ENCODE measurements around the gene MMP17. TPM values are rescaled to one million over a fixed set of nuclear protein-coding genes. Genes with fewer than 3 reads are reported as not detected.

The MMP17 gene
- total RNA-seq = 0.28 TPM
- 4.2 TPM for polyA plus RNA-seq
- long read RNA-seq, donor 1 = 0 reads
- long read RNA-seq, donor 2 = 0 reads
- long read RNA-seq, donor 3 = 0 reads
- long read RNA-seq, donor 4 = 0 reads
- long read RNA-seq, donor 5 = 0 reads
- long read RNA-seq, donor 6, partial matches to known transcripts = 0 of 1 reads
- long read RNA-seq, donor 6, other reads (novel, unspliced or antisense) = 0 of 1 reads
- long read RNA-seq, donor 7 = 0 reads
- long read RNA-seq, donor 8 = 0 reads
- long read RNA-seq, donor 9 = 0 reads
- long read RNA-seq, donor 10 = 0 reads

DNA sequence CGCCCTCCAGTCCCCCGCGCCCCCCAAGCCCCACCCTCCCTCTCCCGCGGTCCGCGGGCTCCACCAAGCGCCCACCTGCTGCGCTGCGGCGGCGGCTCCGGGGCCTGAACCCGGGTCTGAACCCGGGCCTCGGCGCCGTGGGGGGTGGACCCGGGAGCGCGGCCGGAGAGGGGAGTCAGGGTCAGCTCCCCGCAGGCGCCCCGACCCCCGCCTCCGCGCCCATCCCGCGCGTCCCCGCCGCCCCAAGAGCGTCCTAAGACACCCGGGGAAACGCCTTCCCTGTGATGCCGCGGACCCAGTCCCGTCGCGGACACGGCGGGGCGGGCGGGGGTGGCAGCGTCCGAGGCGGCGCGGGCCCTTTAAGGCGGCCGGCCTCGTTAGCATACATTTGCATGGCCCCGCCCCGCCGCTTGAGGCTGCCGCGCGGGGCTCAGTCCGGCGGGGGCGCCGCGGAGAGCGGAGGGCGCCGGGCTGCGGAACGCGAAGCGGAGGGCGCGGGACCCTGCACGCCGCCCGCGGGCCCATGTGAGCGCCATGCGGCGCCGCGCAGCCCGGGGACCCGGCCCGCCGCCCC, at the start of gene MMP17:
Gene MMP17, plus strand, starts transcription at position 433 of the 574 bp plus-strand sequence. Its CDS starts 102 bp downstream, at position 535.
- peaks cover 0 to 17% of the 10 kb centered on the region in 2 donors for H3K4me1 ChIP-seq (ENCODE audit: control insufficient read depth in 2 of 2, insufficient read depth in 2 of 2, low read length in 2 of 2)
- no peaks in the 10 kb centered on the region for H3K9me3 ChIP-seq (ENCODE audit: control insufficient read depth in 2 of 2, insufficient read depth in 1 of 2, low read length in 1 of 2)
- H3K4me3 ChIP-seq (ENCODE audit: low read length in 2 of 2) = peak within 1 kb of the TSS in 1 of 2 donors; percentile 40
- peak in 2 of 9 donors; percentile 27 to 53 for DNase-seq (ENCODE audit: low read depth in 6 of 9, low spot score in 9 of 9)
- under 1% methylated on average over 86 of the region's 86 CpGs for WGBS
- no peak within 1 kb of the TSS for H3K27ac ChIP-seq (ENCODE audit: low read depth in 1 of 2, low read length in 1 of 2)
- peaks cover 54 to 78% of the 10 kb centered on the region in 2 donors for H3K27me3 ChIP-seq (ENCODE audit: control insufficient read depth in 2 of 2, insufficient read depth in 1 of 2, low read length in 1 of 2)
- H3K36me3 ChIP-seq (ENCODE audit: control insufficient read depth in 2 of 2, insufficient read depth in 2 of 2, low read length in 1 of 2) = no peaks in the 10 kb centered on the region

DNA sequence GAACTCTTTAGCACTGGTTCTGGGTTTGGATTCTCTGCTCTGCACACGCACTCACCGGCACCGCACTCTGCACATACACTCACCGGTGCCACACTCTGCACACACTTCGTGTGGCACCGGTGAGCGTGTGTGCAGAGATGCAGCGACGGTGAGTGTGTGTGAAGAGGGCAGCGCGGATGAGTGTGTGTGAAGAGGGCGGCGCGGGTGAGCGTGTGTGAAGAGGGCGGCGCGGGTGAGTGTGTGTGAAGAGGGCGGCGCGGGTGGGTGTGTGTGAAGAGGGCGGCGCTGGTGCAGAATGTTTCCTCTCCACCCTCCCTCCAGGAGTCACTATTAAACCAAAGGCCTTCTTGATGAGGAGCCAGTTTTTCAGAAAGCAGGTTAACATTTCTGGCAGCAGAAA, 49.2 kb upstream of the MMP17 start:
- H3K4me1 ChIP-seq (ENCODE audit: control insufficient read depth in 2 of 2, insufficient read depth in 2 of 2, low read length in 2 of 2) = peaks cover 3 to 22% of the 10 kb centered on the region in 2 donors
- peaks cover 55 to 56% of the 10 kb centered on the region in 2 donors for H3K36me3 ChIP-seq (ENCODE audit: control insufficient read depth in 2 of 2, insufficient read depth in 2 of 2, low read length in 1 of 2)
- no peaks in the 10 kb centered on the region for H3K9me3 ChIP-seq (ENCODE audit: control insufficient read depth in 2 of 2, insufficient read depth in 1 of 2, low read length in 1 of 2)
- no peaks in the 10 kb centered on the region for H3K27me3 ChIP-seq (ENCODE audit: control insufficient read depth in 2 of 2, insufficient read depth in 1 of 2, low read length in 1 of 2)
- 98% methylated on average over 23 of the region's 23 CpGs for WGBS
- no peak overlapping the region for H3K27ac ChIP-seq (ENCODE audit: low read depth in 1 of 2, low read length in 1 of 2)
- no peak for DNase-seq (ENCODE audit: low read depth in 6 of 9, low spot score in 9 of 9)
- H3K4me3 ChIP-seq (ENCODE audit: low read length in 2 of 2) = no peak overlapping the region

DNA sequence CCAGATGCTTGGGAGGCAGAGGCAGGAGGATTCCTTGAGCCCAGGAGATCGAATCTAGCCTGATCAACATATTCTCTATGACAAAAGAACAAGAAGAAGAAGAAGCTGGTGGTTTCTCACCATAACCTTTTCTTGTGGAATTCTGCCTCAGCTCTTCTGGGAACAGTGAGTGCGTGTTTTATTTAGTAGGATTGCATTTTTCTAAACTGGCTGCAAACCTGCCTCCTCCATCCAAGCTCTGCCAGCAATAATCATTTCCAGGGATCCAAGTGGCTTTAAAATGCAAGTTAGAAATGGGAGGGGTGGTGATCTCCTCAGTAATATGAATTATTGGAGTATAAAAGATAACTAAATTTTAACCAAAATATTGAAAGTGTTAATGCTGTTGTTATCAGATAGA, 46.1 kb upstream of the MMP17 start:
- H3K27me3 ChIP-seq (ENCODE audit: control insufficient read depth in 2 of 2, insufficient read depth in 1 of 2, low read length in 1 of 2) = no peaks in the 10 kb centered on the region
- no peaks in the 10 kb centered on the region for H3K9me3 ChIP-seq (ENCODE audit: control insufficient read depth in 2 of 2, insufficient read depth in 1 of 2, low read length in 1 of 2)
- H3K4me3 ChIP-seq (ENCODE audit: low read length in 2 of 2) = no peak overlapping the region
- peaks cover 59 to 75% of the 10 kb centered on the region in 2 donors for H3K36me3 ChIP-seq (ENCODE audit: control insufficient read depth in 2 of 2, insufficient read depth in 2 of 2, low read length in 1 of 2)
- DNase-seq (ENCODE audit: low read depth in 6 of 9, low spot score in 9 of 9) = no peak
- 98% methylated on average over 2 of the region's 2 CpGs for WGBS
- no peak overlapping the region for H3K27ac ChIP-seq (ENCODE audit: low read depth in 1 of 2, low read length in 1 of 2)
- no peaks in the 10 kb centered on the region for H3K4me1 ChIP-seq (ENCODE audit: control insufficient read depth in 2 of 2, insufficient read depth in 2 of 2, low read length in 2 of 2)

DNA sequence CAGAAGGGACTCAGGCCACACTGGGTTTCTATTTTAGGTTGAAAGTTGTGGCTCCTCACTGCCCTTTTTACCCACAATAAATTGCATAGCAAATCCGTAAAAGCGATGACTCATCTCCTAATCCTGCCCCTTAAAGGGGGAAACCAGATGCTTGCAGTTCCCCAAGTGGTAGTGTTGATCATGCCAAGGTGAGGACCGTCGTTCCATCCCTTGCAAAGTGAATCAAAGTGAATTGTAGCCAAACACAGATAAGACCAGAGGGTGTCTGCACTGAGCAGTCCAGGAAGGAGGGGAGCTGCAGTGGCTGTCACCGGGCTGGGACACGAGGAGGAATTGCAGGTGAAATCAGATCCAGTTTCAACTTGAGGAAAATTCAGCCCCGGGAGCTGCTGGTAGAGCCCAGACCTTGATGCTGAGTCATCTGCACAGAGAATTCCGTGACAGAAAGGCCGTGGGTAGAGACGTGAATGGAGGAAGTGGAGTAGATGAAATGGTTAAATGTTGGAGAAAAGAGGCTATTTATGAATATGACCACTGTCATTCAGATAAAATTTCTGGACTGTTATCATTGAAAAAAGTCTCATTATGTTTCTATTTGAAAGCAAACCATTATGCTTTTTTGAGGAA, 44.2 kb upstream of the MMP17 start:
- no peaks in the 10 kb centered on the region for H3K27me3 ChIP-seq (ENCODE audit: control insufficient read depth in 2 of 2, insufficient read depth in 1 of 2, low read length in 1 of 2)
- H3K4me1 ChIP-seq (ENCODE audit: control insufficient read depth in 2 of 2, insufficient read depth in 2 of 2, low read length in 2 of 2) = no peaks in the 10 kb centered on the region
- 42% methylated on average over 10 of the region's 10 CpGs for WGBS
- no peaks in the 10 kb centered on the region for H3K9me3 ChIP-seq (ENCODE audit: control insufficient read depth in 2 of 2, insufficient read depth in 1 of 2, low read length in 1 of 2)
- H3K36me3 ChIP-seq (ENCODE audit: control insufficient read depth in 2 of 2, insufficient read depth in 2 of 2, low read length in 1 of 2) = peaks cover 63 to 75% of the 10 kb centered on the region in 2 donors
- no peak for DNase-seq (ENCODE audit: low read depth in 6 of 9, low spot score in 9 of 9)
- no peak overlapping the region for H3K27ac ChIP-seq (ENCODE audit: low read depth in 1 of 2, low read length in 1 of 2)
- H3K4me3 ChIP-seq (ENCODE audit: low read length in 2 of 2) = no peak overlapping the region

DNA sequence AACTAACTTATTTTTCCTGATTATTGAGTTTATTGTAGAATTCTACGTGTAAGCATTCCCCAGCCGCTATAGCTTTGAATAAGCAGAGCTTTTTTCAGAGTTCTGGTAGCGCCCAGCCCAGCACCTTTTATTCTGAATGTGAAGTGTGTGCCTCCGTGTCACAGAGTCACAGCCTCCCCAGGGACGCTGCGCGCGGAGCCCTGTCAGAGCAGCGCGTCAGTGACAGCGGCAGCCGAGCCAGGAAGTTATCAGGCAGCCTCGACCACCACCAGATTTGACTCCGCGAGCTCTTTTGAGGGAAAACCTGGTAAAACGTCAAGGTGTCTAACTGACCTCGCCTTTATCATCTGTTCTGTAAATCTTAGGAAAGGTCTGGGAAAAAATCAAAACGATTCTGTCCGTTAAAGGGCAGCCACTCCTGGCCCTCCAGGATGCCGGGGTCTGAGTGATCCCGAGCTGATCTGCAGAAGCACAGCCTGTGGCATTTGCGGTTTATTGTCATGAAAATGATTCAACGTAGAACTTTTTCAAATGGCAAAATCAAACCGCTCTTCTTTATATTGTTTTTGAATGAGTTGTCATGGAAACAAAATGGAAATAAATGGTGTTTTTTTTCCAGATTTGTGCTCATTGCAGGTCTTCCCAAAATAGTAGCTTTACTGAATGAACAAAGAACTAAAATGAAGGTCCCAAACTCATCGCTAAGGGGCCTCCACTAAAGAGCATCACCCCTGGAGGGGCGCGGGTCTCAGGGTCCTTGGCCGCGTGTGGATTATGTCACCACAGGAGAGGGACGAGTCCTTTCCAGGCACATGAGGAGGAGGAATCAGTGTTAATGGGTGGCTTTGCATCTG, 43.1 kb upstream of the MMP17 start:
- Histone ChIP-seq H3K4me1 (ENCODE audit: control insufficient read depth in 2 of 2, insufficient read depth in 2 of 2, low read length in 2 of 2) (no peaks in the 10 kb centered on the region), H3K4me3 (ENCODE audit: low read length in 2 of 2) (no peak overlapping the region), H3K27me3 (ENCODE audit: control insufficient read depth in 2 of 2, insufficient read depth in 1 of 2, low read length in 1 of 2) (no peaks in the 10 kb centered on the region), H3K36me3 (ENCODE audit: control insufficient read depth in 2 of 2, insufficient read depth in 2 of 2, low read length in 1 of 2) (peaks cover 68 to 78% of the 10 kb centered on the region in 2 donors), H3K27ac (ENCODE audit: low read depth in 1 of 2, low read length in 1 of 2) (no peak overlapping the region), H3K9me3 (ENCODE audit: control insufficient read depth in 2 of 2, insufficient read depth in 1 of 2, low read length in 1 of 2) (no peaks in the 10 kb centered on the region)
- WGBS = 97% methylated on average over 30 of the region's 30 CpGs
- no peak for DNase-seq (ENCODE audit: low read depth in 6 of 9, low spot score in 9 of 9)

DNA sequence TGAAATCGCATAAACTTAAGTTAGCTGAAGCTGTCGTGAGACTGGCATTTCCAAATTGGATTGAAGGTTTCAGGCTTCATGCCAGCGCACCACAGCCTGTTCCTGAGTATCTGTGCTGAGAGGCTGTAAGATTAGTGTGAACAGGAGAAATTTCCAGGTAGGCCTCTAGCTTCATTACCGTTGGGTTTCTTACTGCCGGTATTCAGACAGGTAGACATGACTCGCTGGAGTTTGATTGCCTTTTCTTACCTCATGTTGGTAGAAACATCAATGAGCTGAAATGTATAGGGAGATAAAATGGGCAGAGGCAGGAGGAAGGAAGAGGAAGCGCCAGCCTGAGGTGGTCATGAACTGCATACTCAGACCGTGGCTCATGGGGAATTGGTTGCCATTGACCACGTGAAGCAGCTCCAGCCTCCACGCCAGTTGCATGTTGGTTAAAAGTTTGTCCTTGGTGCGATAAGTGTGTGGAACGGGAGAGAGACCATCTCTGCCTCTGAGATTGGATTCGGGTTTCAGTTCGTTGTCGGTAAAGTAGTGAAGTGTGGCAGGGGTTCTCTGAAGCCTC, 42.3 kb upstream of the MMP17 start:
- H3K27ac ChIP-seq (ENCODE audit: low read depth in 1 of 2, low read length in 1 of 2) = no peak overlapping the region
- H3K4me1 ChIP-seq (ENCODE audit: control insufficient read depth in 2 of 2, insufficient read depth in 2 of 2, low read length in 2 of 2) = no peaks in the 10 kb centered on the region
- peaks cover 69 to 79% of the 10 kb centered on the region in 2 donors for H3K36me3 ChIP-seq (ENCODE audit: control insufficient read depth in 2 of 2, insufficient read depth in 2 of 2, low read length in 1 of 2)
- H3K9me3 ChIP-seq (ENCODE audit: control insufficient read depth in 2 of 2, insufficient read depth in 1 of 2, low read length in 1 of 2) = no peaks in the 10 kb centered on the region
- 97% methylated on average over 15 of the region's 15 CpGs for WGBS
- H3K4me3 ChIP-seq (ENCODE audit: low read length in 2 of 2) = no peak overlapping the region
- no peak for DNase-seq (ENCODE audit: low read depth in 6 of 9, low spot score in 9 of 9)
- no peaks in the 10 kb centered on the region for H3K27me3 ChIP-seq (ENCODE audit: control insufficient read depth in 2 of 2, insufficient read depth in 1 of 2, low read length in 1 of 2)

DNA sequence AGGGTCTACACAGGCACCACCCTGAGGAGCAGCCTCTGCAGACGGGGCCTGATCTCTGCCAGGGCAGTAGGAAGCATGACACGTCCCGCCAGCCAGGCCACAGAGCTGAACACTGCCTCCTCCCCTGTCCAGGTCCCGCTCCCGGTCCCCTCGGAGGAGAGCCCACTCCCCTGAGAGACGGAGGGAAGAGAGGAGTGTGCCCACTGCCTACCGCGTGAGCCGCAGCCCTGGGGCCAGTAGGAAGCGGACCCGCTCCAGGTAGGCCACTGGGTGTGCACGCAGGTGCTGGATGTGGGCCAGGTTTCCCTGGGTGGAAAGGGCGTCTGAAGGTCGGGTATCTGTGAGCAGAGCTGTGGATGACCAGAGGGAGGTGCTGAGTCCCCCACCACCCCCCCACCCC, 41.9 kb upstream of the MMP17 start:
- 95% methylated on average over 15 of the region's 15 CpGs for WGBS
- Histone ChIP-seq H3K27me3 (ENCODE audit: control insufficient read depth in 2 of 2, insufficient read depth in 1 of 2, low read length in 1 of 2) (no peaks in the 10 kb centered on the region), H3K36me3 (ENCODE audit: control insufficient read depth in 2 of 2, insufficient read depth in 2 of 2, low read length in 1 of 2) (peaks cover 72 to 78% of the 10 kb centered on the region in 2 donors), H3K4me1 (ENCODE audit: control insufficient read depth in 2 of 2, insufficient read depth in 2 of 2, low read length in 2 of 2) (no peaks in the 10 kb centered on the region), H3K9me3 (ENCODE audit: control insufficient read depth in 2 of 2, insufficient read depth in 1 of 2, low read length in 1 of 2) (no peaks in the 10 kb centered on the region), H3K4me3 (ENCODE audit: low read length in 2 of 2) (no peak overlapping the region), H3K27ac (ENCODE audit: low read depth in 1 of 2, low read length in 1 of 2) (no peak overlapping the region)
- DNase-seq (ENCODE audit: low read depth in 6 of 9, low spot score in 9 of 9) = no peak

DNA sequence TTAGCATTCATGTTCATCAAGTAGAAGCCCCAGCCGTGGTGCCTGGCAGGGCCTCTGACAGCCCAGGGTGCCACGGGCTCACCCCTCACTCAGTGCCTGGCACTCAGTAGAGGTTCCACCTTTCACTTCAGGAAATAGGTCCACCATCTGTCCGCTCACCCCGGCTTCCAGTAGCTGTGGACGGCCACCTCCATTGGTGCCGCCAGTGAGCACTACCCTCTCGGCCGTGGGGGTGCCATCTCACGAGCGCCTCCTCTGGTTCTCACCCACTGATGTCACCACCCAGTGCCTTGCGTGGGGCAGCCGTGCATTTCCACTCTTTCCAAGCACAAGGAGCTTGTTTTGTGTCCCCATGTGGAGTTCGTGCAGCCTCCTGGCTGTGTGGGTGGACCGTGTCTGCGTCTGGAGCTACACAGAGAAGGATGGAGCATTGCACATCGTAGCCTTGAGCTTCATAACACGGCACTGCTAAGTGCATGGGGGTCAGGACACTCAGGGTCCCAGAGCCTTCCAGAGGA, 41.0 kb upstream of the MMP17 start:
- no peak for DNase-seq (ENCODE audit: low read depth in 6 of 9, low spot score in 9 of 9)
- H3K9me3 ChIP-seq (ENCODE audit: control insufficient read depth in 2 of 2, insufficient read depth in 1 of 2, low read length in 1 of 2) = no peaks in the 10 kb centered on the region
- H3K4me3 ChIP-seq (ENCODE audit: low read length in 2 of 2) = no peak overlapping the region
- peaks cover 72% of the 10 kb centered on the region in 2 donors for H3K36me3 ChIP-seq (ENCODE audit: control insufficient read depth in 2 of 2, insufficient read depth in 2 of 2, low read length in 1 of 2)
- H3K27me3 ChIP-seq (ENCODE audit: control insufficient read depth in 2 of 2, insufficient read depth in 1 of 2, low read length in 1 of 2) = no peaks in the 10 kb centered on the region
- H3K27ac ChIP-seq (ENCODE audit: low read depth in 1 of 2, low read length in 1 of 2) = no peak overlapping the region
- 99% methylated on average over 17 of the region's 17 CpGs for WGBS
- no peaks in the 10 kb centered on the region for H3K4me1 ChIP-seq (ENCODE audit: control insufficient read depth in 2 of 2, insufficient read depth in 2 of 2, low read length in 2 of 2)

All from thymus (tissue), 14 donors.